ENCODE results near the gene SCAI. TPM values are rescaled to one million over a fixed set of nuclear protein-coding genes. Genes with fewer than 3 reads are reported as not detected.

SCAI gene
- total and polyA plus RNA-seq, 2 experiments from 2014 or later: 13.3 to 35.0 TPM

- H3K27me3 ChIP-seq (ENCODE audit: insufficient read depth): no peaks in the 10 kb centered on the region
- peaks cover 99% of the 10 kb centered on the region for H3K79me2 ChIP-seq (replicated peaks; ENCODE audit: insufficient read depth)
- DNase-seq (ENCODE audit: low spot score): no peak
- no peaks in the 10 kb centered on the region for H3K9me2 ChIP-seq (ENCODE audit: insufficient read depth)
- no peaks in the 10 kb centered on the region for H3K36me3 ChIP-seq (ENCODE audit: insufficient read depth)
- no peak overlapping the region for H2AFZ ChIP-seq
- no peak overlapping the region for H3K27ac Mint-ChIP-seq
- H3K4me3 Mint-ChIP-seq: no peak overlapping the region
- H3K9me3 Mint-ChIP-seq: no peaks in the 10 kb centered on the region
- H4K20me1 ChIP-seq (replicated peaks; ENCODE audit: insufficient read depth): peaks cover 16% of the 10 kb centered on the region; the same call in 1 of the 2 replicates
- no peak overlapping the region for H3K4me3 ChIP-seq
- ATAC-seq: no peak
- peaks cover 23% of the 10 kb centered on the region for H3K36me3 Mint-ChIP-seq (ENCODE audit: low read depth)
- H3K27ac ChIP-seq (ENCODE audit: low read depth): no peak overlapping the region
- H3K4me2 ChIP-seq: no peak overlapping the region
- no peak for TF ChIP-seq EZH2phosphoT487 (IDR thresholded peaks at IDR 0.05; ENCODE audit: unreplicated experiment)
- no peak for TF ChIP-seq REST (IDR thresholded peaks at IDR 0.05; ENCODE audit: unreplicated experiment)
- TF ChIP-seq ETS1 (IDR thresholded peaks at IDR 0.05): no peak
- no peak for TF ChIP-seq NANOG (IDR thresholded peaks at IDR 0.05; ENCODE audit: borderline replicate concordance)
- no peak for TF ChIP-seq CTCF (conservative IDR thresholded peaks at IDR 0.05; ENCODE audit: low read depth in 2 of 2)
- TF ChIP-seq CREB1 (CRISPR knock-in tag; IDR thresholded peaks at IDR 0.05; ENCODE audit: low read depth): no peak
- TF ChIP-seq POLR2AphosphoS5 (IDR thresholded peaks at IDR 0.05; ENCODE audit: low read depth): no peak
- TF ChIP-seq JUNB (IDR thresholded peaks at IDR 0.05; ENCODE audit: unreplicated experiment): no peak
- TF ChIP-seq EZH2 (IDR thresholded peaks at IDR 0.05; ENCODE audit: low read depth, unreplicated experiment): no peak
- TF ChIP-seq STAT1 (IDR thresholded peaks at IDR 0.05; ENCODE audit: unreplicated experiment): no peak
- no peak for TF ChIP-seq ZNF462 (CRISPR knock-in tag; IDR thresholded peaks at IDR 0.05)
- no peak for TF ChIP-seq ZNF331 (CRISPR knock-in tag; IDR thresholded peaks at IDR 0.05; ENCODE audit: low read depth)
- TF ChIP-seq ZNF114 (CRISPR knock-in tag; IDR thresholded peaks at IDR 0.05): no peak
- peaks cover 3% of the 10 kb centered on the region for H3K27me3 Mint-ChIP-seq (ENCODE audit: insufficient read depth, low read depth, poor library complexity)
- peaks cover 3% of the 10 kb centered on the region; the same call in 1 of the 3 replicates for H3K4me1 Mint-ChIP-seq
- H3F3A ChIP-seq (replicated peaks; ENCODE audit: low read depth): 0 out of 2 replicates have a peak, but pooled peaks cover 6% of the 10 kb centered on the region
- 0 out of 2 replicates have a peak, but pooled peaks cover 2% of the 10 kb centered on the region for H3K4me1 ChIP-seq (ENCODE audit: insufficient read depth)
Measured at GRCh38 chr9:125137200-125137599, 6.1 kb downstream of the SCAI start.
